Putamen (tissue), 1 donor: ENCODE results near the gene VAV2.

Source experiments
- DNase-seq: peaks from one replicate; pipeline ENCODE4 v3.0.0-alpha.2; 2016; ENCODE audit warnings: low spot score

Gene VAV2

GRCh38 chr9:133979921-133980863, 11.9 kb downstream of the VAV2 start:
- no peak for DNase-seq

GRCh38 chr9:133979273-133979920, 12.7 kb downstream of the VAV2 start:
- no peak for DNase-seq

GRCh38 chr9:133978899-133979272, 13.2 kb downstream of the VAV2 start:
- DNase-seq: no peak

- DNase-seq: no peak
Observed at GRCh38 chr9:133978226-133978898, 13.8 kb downstream of the VAV2 start.

- DNase-seq: no peak
Observed at GRCh38 chr9:133977421-133978201, 14.5 kb downstream of the VAV2 start.

GRCh38 chr9:133976887-133977286, 15.2 kb downstream of the VAV2 start:
- DNase-seq: no peak

- DNase-seq: no peak
Observed at GRCh38 chr9:133976191-133976861, 15.8 kb downstream of the VAV2 start.

- DNase-seq: no peak
Observed at GRCh38 chr9:133975511-133975910, 16.6 kb downstream of the VAV2 start.

- DNase-seq: no peak
Observed at GRCh38 chr9:133974631-133975341, 17.3 kb downstream of the VAV2 start.

GRCh38 chr9:133973791-133974630, 18.1 kb downstream of the VAV2 start:
- no peak for DNase-seq

GRCh38 chr9:133973111-133973790, 18.9 kb downstream of the VAV2 start:
- no peak for DNase-seq

- no peak for DNase-seq
Observed at GRCh38 chr9:133971981-133972941, 19.9 kb downstream of the VAV2 start.

GRCh38 chr9:133971121-133971951, 20.8 kb downstream of the VAV2 start:
- DNase-seq: no peak

- no peak for DNase-seq
Observed at GRCh38 chr9:133970581-133971058, 21.5 kb downstream of the VAV2 start.

GRCh38 chr9:133969681-133970580, 22.2 kb downstream of the VAV2 start:
- no peak for DNase-seq
